CD4-positive, alpha-beta T cell (primary cell): ENCODE results near the gene SNX19. TPM values are rescaled to one million over a fixed set of nuclear protein-coding genes. Genes with fewer than 3 reads are reported as not detected.

Experiments used
- ATAC-seq: fragments of 200-7000 bp; cut with Tn5 transposase; one replicate; pipeline ENCODE4 v1.10.0; 2022; ENCODE audit warnings: mild to moderate bottlenecking; ENCODE audit not compliant: poor library complexity
- CTCF ChIA-PET: fragments of 350-600 bp; sonication (Branson Sonifier 250); formaldehyde crosslinking; loops from one replicate; lab custom pipeline; 2021; ENCODE audit warnings: antibody characterized with exemption, inconsistent platforms; lab: Charles Lee
- POLR2A ChIA-PET: fragments of 350-600 bp; sonication (Branson Sonifier 250); formaldehyde crosslinking; loops from one replicate; lab custom pipeline; 2021; ENCODE audit warnings: antibody characterized with exemption, inconsistent platforms; lab: Charles Lee
- DNase-seq, 14 experiments: peaks; one replicate each; pipeline ENCODE4 v3.0.0-alpha.2; 2013 to 2020; ENCODE audit warnings: mixed read lengths in 2 of 14
- H3K27ac ChIP-seq, 2 donors: one replicate each; pipeline versions ENCODE4 v1.5.1 to v1.7.0; 2013; ENCODE audit warnings: low read length in 2 of 2, low read depth in 1 of 2, mild to moderate bottlenecking in 1 of 2
- H3K27me3 ChIP-seq, 2 experiments: 1 replicate in 1 of 2; 2 replicates in 1 of 2; pipeline versions ENCODE4 v1.6.1 to v1.7.0; 2013; ENCODE audit warnings: low read length in 2 of 2, control low read depth in 1 of 2, mild to moderate bottlenecking in 1 of 2, moderate library complexity in 1 of 2; ENCODE audit not compliant: insufficient read depth in 2 of 2, control insufficient read depth in 1 of 2
- H3K36me3 ChIP-seq: one replicate; pipeline ENCODE4 v1.6.1; 2013; ENCODE audit warnings: low read length, control low read depth; ENCODE audit not compliant: insufficient read depth
- H3K4me1 ChIP-seq: one replicate; pipeline ENCODE4 v1.6.1; 2013; ENCODE audit warnings: low read length, control low read depth; ENCODE audit not compliant: insufficient read depth
- H3K4me3 ChIP-seq: one replicate; pipeline ENCODE4 v1.5.1; 2013; ENCODE audit warnings: mild to moderate bottlenecking, low read length, moderate library complexity
- H3K9me3 ChIP-seq, 2 experiments: 1 replicate in 1 of 2; 2 replicates in 1 of 2; pipeline versions ENCODE4 v1.6.1 to v1.7.0; 2013; ENCODE audit warnings: low read length in 2 of 2, mild to moderate bottlenecking in 2 of 2, control low read depth in 1 of 2, moderate library complexity in 1 of 2; ENCODE audit not compliant: control insufficient read depth in 1 of 2, insufficient read depth in 1 of 2
- H3K27ac Mint-ChIP-seq: one replicate; pipeline ENCODE4 v1.8.0; 2020; ENCODE audit warnings: mixed read lengths
- H3K27me3 Mint-ChIP-seq: one replicate; pipeline ENCODE4 v1.8.0; 2021; ENCODE audit warnings: mixed read lengths
- H3K36me3 Mint-ChIP-seq: one replicate; pipeline ENCODE4 v1.8.0; 2021; ENCODE audit warnings: low read depth, mixed read lengths
- H3K4me1 Mint-ChIP-seq: one replicate; pipeline ENCODE4 v1.8.0; 2021; ENCODE audit warnings: low read depth, mixed read lengths
- H3K4me3 Mint-ChIP-seq: one replicate; pipeline ENCODE4 v1.8.0; 2020; ENCODE audit warnings: mild to moderate bottlenecking, mixed read lengths
- H3K9me3 Mint-ChIP-seq: one replicate; pipeline ENCODE4 v1.8.0; 2020; ENCODE audit warnings: mixed read lengths
- CTCF ChIP-seq: fragments of 200-600 bp; IDR thresholded peaks from one replicate; pipeline ENCODE4 v1.8.0; 2022; ENCODE audit warnings: antibody characterized with exemption, mild to moderate bottlenecking
- intact Hi-C, 2 experiments: fragments of 100-400 bp; cut with DNase I in 1 of 2; cut with micrococcal nuclease in 1 of 2; formaldehyde crosslinking; loops; one replicate each; pipeline versions ENCODE4 v1.15.1 to v1.9.0; 2023 to 2025; cut with DNase I, micrococcal nuclease
- total RNA-seq, 174 experiments: library from RNA in 2 of 174; stranded (reverse) in 2 of 174; gene quantifications; one replicate each; pipeline ENCODE4 v1.2.3 and lab custom pipeline; 2021 to 2026

The SNX19 gene
- total RNA-seq, 2 experiments from 2014 or later = 41.2 to 43.8 TPM

- ATAC-seq (no peak), DNase-seq (no peak)
- no peaks in the 10 kb centered on the region for H3K36me3 ChIP-seq
- peaks cover 10% of the 10 kb centered on the region for H3K27me3 Mint-ChIP-seq
- H3K27me3 ChIP-seq = peaks cover 3 to 6% of the 10 kb centered on the region in 2 experiments
- no peak overlapping the region for H3K4me3 Mint-ChIP-seq
- H3K9me3 Mint-ChIP-seq = no peaks in the 10 kb centered on the region
- no peak overlapping the region for H3K4me3 ChIP-seq
- H3K4me1 Mint-ChIP-seq = no peaks in the 10 kb centered on the region
- CTCF ChIA-PET = interaction anchor here (1.2 kb wide), 1 partner anchor 15 kb away, joined by 4 read pairs; no protein-coding TSS in a partner anchor
- intact Hi-C loops = no loop called here
- H3K27ac ChIP-seq = no peak overlapping the region
- H3K27ac Mint-ChIP-seq = no peak overlapping the region
- POLR2A ChIA-PET = no interaction called here
- no peaks in the 10 kb centered on the region for H3K36me3 Mint-ChIP-seq
- no peak for TF ChIP-seq CTCF
- no peaks in the 10 kb centered on the region for H3K9me3 ChIP-seq
- H3K4me1 ChIP-seq = no peaks in the 10 kb centered on the region
Observed at GRCh38 chr11:130847517-130847916, 68.8 kb downstream of the SNX19 start.

- no peaks in the 10 kb centered on the region for H3K9me3 Mint-ChIP-seq
- Histone ChIP-seq H3K4me3 (no peak overlapping the region), H3K4me1 (no peaks in the 10 kb centered on the region), H3K36me3 (no peaks in the 10 kb centered on the region), H3K27me3 (peaks cover 4 to 9% of the 10 kb centered on the region in 2 experiments), H3K27ac (no peak overlapping the region), H3K9me3 (no peaks in the 10 kb centered on the region)
- peaks cover 17% of the 10 kb centered on the region for H3K27me3 Mint-ChIP-seq
- no peaks in the 10 kb centered on the region for H3K4me1 Mint-ChIP-seq
- intact Hi-C loops = no loop called here
- no peak for TF ChIP-seq CTCF
- ChIA-PET CTCF (no interaction called here), POLR2A (no interaction called here)
- ATAC-seq (no peak), DNase-seq (no peak)
- H3K4me3 Mint-ChIP-seq = no peak overlapping the region
- no peaks in the 10 kb centered on the region for H3K36me3 Mint-ChIP-seq
- H3K27ac Mint-ChIP-seq = no peak overlapping the region
Observed at GRCh38 chr11:130846606-130847005, 69.7 kb downstream of the SNX19 start.

GRCh38 chr11:130842001-130842400 lies 74.3 kb downstream of the SNX19 start:
- peaks cover 4 to 20% of the 10 kb centered on the region in 2 experiments for H3K27me3 ChIP-seq
- H3K4me3 ChIP-seq = no peak overlapping the region
- TF ChIP-seq CTCF = no peak
- H3K4me1 ChIP-seq = no peaks in the 10 kb centered on the region
- peaks cover 43% of the 10 kb centered on the region for H3K27me3 Mint-ChIP-seq
- H3K27ac ChIP-seq = no peak overlapping the region
- ATAC-seq (no peak), DNase-seq (no peak)
- no peaks in the 10 kb centered on the region for H3K36me3 Mint-ChIP-seq
- no peak overlapping the region for H3K27ac Mint-ChIP-seq
- no peaks in the 10 kb centered on the region for H3K36me3 ChIP-seq
- H3K4me3 Mint-ChIP-seq = no peak overlapping the region
- H3K9me3 Mint-ChIP-seq = no peaks in the 10 kb centered on the region
- intact Hi-C loops = no loop called here
- peaks cover 0 to 3% of the 10 kb centered on the region in 2 experiments for H3K9me3 ChIP-seq
- ChIA-PET CTCF (no interaction called here), POLR2A (no interaction called here)
- H3K4me1 Mint-ChIP-seq = no peaks in the 10 kb centered on the region
